ENCODE data around the gene KCNH5.

Gene KCNH5

GRCh38 chr14:63027719-63028118 is 17.5 kb downstream of the KCNH5 start:
- Mint-ChIP-seq H3K36me3 (no peaks in the 10 kb centered on the region), H3K9me3 (peaks cover 9% of the 10 kb centered on the region), H3K4me3 (no peak overlapping the region), H3K4me1 (no peaks in the 10 kb centered on the region), H3K27ac (no peak overlapping the region)
- no peak for DNase-seq (ENCODE audit: low spot score in 2 of 2)
- ATAC-seq = no peak

DNA sequence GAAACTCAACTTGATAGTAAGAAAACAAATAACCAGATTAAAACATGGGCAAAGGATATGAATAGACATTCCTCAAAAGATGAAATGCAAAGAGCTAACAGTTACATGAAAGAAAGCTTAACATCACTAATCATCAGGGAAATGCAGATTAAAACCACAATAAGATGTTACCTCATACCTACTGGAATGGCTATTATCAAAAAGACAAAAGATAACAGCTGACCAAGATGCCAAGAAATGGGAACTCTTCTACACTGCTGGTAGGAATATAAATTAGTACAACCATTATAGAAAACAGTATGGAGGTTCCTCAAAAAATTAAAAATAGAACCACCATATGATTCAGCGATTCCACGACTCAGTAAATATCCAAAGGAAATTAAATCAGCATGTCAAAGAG is 18.8 kb downstream of the KCNH5 start:
- H3K27ac Mint-ChIP-seq = no peak overlapping the region
- H3K9me3 Mint-ChIP-seq = peaks cover 9% of the 10 kb centered on the region
- no peaks in the 10 kb centered on the region for H3K36me3 Mint-ChIP-seq
- H3K4me1 Mint-ChIP-seq = no peaks in the 10 kb centered on the region
- DNase-seq (ENCODE audit: low spot score in 2 of 2) (no peak), ATAC-seq (no peak)
- H3K4me3 Mint-ChIP-seq = no peak overlapping the region

GRCh38 chr14:63014621-63015020 is 30.6 kb downstream of the KCNH5 start:
- H3K4me1 Mint-ChIP-seq = no peaks in the 10 kb centered on the region
- no peak for DNase-seq (ENCODE audit: low spot score in 2 of 2)
- no peak overlapping the region for H3K4me3 Mint-ChIP-seq
- no peak for ATAC-seq
- no peaks in the 10 kb centered on the region for H3K36me3 Mint-ChIP-seq
- no peaks in the 10 kb centered on the region for H3K9me3 Mint-ChIP-seq
- H3K27ac Mint-ChIP-seq = no peak overlapping the region

DNA sequence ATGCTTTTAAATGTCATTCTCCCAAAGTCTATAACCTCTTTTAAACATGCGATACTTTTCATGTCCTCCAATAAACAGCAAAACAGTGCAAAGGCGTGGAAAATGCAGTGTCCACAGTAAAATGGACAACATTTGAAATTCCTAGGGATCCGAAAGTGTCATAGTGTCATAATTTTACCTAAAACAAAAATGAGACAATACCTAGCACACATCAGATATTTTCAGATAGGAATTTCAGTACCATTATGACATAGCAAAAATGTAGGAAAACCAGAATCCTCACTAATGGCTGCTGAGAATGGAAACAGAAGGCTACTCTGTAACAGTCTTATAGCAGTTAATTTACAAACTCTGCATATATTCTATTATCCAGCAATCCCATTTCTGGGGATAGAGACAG is 33.1 kb downstream of the KCNH5 start:
- no peak overlapping the region for H3K27ac Mint-ChIP-seq
- DNase-seq (ENCODE audit: low spot score in 2 of 2) (no peak), ATAC-seq (no peak)
- no peaks in the 10 kb centered on the region for H3K36me3 Mint-ChIP-seq
- no peaks in the 10 kb centered on the region for H3K9me3 Mint-ChIP-seq
- no peaks in the 10 kb centered on the region for H3K4me1 Mint-ChIP-seq
- H3K4me3 Mint-ChIP-seq = no peak overlapping the region

DNA sequence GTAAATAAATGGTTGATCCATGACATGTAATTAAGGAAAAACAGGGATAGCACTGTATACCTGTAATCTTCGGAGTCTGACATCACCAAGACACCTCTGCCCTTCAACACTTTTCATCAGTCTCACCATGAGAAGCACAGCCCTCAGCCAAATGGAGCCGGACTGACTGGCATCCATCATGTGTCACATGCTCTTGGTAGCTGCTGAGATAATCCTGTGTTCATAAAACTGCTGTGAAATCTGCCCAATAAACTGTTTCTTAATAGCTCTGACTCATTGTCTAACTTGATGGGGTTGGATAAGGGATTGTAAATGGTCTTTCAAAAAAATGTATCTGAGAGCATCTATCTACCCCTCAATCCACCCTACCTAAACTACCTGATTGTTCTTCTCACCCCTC is 33.6 kb downstream of the KCNH5 start:
- H3K9me3 Mint-ChIP-seq = no peaks in the 10 kb centered on the region
- no peak overlapping the region for H3K27ac Mint-ChIP-seq
- no peak for ATAC-seq
- H3K4me3 Mint-ChIP-seq = no peak overlapping the region
- no peak for DNase-seq (ENCODE audit: low spot score in 2 of 2)
- H3K36me3 Mint-ChIP-seq = no peaks in the 10 kb centered on the region
- H3K4me1 Mint-ChIP-seq = no peaks in the 10 kb centered on the region

DNA sequence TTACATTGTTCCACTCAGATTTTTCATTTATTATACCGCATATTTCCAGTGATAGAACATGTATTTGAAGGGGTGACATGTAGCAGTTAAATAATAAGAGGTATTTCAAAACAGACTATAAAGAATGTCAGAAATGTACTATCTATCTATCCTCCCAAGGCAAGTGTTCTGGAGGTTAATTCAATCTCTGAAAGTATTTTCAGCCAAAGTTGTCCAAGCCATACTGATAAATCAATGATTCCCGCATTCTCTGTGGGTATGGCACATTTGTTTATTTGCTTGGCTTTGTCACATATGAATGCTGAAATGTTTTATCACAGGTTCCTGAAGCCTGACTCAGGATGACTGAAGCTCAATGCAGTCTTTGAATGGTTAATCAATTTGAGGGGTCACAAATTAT is 35.8 kb downstream of the KCNH5 start:
- DNase-seq (ENCODE audit: low spot score in 2 of 2) (no peak), ATAC-seq (no peak)
- Mint-ChIP-seq H3K9me3 (no peaks in the 10 kb centered on the region), H3K36me3 (no peaks in the 10 kb centered on the region), H3K4me3 (no peak overlapping the region), H3K27ac (no peak overlapping the region), H3K4me1 (no peaks in the 10 kb centered on the region)

- no peaks in the 10 kb centered on the region for H3K9me3 Mint-ChIP-seq
- H3K4me3 Mint-ChIP-seq = no peak overlapping the region
- no peak overlapping the region for H3K27ac Mint-ChIP-seq
- no peak for DNase-seq (ENCODE audit: low spot score in 2 of 2)
- no peaks in the 10 kb centered on the region for H3K4me1 Mint-ChIP-seq
- ATAC-seq = peak; percentile 75
- H3K36me3 Mint-ChIP-seq = no peaks in the 10 kb centered on the region
Measured at GRCh38 chr14:63006531-63006930, 38.7 kb downstream of the KCNH5 start.

GRCh38 chr14:62994096-62994495 is 51.2 kb downstream of the KCNH5 start:
- DNase-seq (ENCODE audit: low spot score in 2 of 2) = no peak
- H3K4me1 Mint-ChIP-seq = no peaks in the 10 kb centered on the region
- H3K27ac Mint-ChIP-seq = no peak overlapping the region
- no peak for ATAC-seq
- H3K9me3 Mint-ChIP-seq = peaks cover 10% of the 10 kb centered on the region
- no peaks in the 10 kb centered on the region for H3K36me3 Mint-ChIP-seq
- no peak overlapping the region for H3K4me3 Mint-ChIP-seq

DNA sequence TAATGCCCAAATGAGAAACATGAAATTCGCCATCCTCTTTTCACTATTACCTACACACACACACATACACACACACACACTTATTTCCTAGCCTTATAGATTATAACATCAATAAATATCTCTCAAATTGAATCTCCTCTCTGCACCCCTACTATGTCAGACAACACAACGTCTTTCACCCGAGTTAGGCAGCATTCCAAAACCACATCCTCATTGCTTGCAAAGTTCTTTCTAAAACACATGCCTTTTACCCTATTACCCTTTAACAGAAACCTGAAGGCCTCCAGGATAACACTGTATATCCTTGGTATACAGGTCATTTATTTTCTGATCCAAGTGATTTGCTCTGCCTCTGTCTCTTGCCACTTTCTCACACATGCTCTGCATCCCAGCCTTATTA is 56.3 kb downstream of the KCNH5 start:
- DNase-seq (ENCODE audit: low spot score in 2 of 2) = no peak
- Mint-ChIP-seq H3K36me3 (no peaks in the 10 kb centered on the region), H3K4me3 (no peak overlapping the region), H3K9me3 (peaks cover 16% of the 10 kb centered on the region), H3K4me1 (no peaks in the 10 kb centered on the region), H3K27ac (no peak overlapping the region)
- no peak for ATAC-seq

- H3K9me3 Mint-ChIP-seq = peaks cover 7% of the 10 kb centered on the region
- H3K4me3 Mint-ChIP-seq = no peak overlapping the region
- no peak overlapping the region for H3K27ac Mint-ChIP-seq
- no peaks in the 10 kb centered on the region for H3K36me3 Mint-ChIP-seq
- H3K4me1 Mint-ChIP-seq = no peaks in the 10 kb centered on the region
- ATAC-seq (no peak), DNase-seq (ENCODE audit: low spot score in 2 of 2) (no peak)
Measured at GRCh38 chr14:62983821-62984220, 61.4 kb downstream of the KCNH5 start.

DNA sequence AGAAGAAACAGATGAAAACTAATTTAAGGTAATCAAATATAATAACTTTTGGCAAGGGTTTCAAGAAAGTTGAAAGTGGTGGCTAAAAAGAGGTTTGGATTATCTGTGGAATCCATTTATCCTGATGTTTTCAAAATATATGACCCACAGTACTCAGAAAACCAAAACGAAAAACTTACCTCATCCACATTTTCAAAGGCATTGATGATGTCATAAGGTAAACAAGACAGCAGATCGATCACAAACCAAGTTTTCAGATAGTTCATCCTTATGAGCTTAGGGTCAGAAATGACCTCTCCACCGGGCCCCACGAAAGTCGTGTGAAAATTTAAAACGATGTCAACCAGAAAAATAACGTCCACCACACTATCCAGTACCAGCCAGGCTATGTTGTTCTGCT is 64.6 kb downstream of the KCNH5 start:
- no peak for ATAC-seq
- H3K9me3 Mint-ChIP-seq = no peaks in the 10 kb centered on the region

GRCh38 chr14:62957562-62957961 is 87.7 kb downstream of the KCNH5 start:
- no peak for DNase-seq (ENCODE audit: low spot score in 2 of 2)
- Mint-ChIP-seq H3K9me3 (peaks cover 8% of the 10 kb centered on the region), H3K4me3 (no peak overlapping the region), H3K4me1 (no peaks in the 10 kb centered on the region), H3K36me3 (no peaks in the 10 kb centered on the region), H3K27ac (no peak overlapping the region)
- no peak for ATAC-seq

More for the DNA sequence above, 64.6 kb downstream of the KCNH5 start:
- H3K4me3 Mint-ChIP-seq = no peak overlapping the region
- no peaks in the 10 kb centered on the region for H3K4me1 Mint-ChIP-seq
- DNase-seq (ENCODE audit: low spot score in 2 of 2) = no peak
- H3K27ac Mint-ChIP-seq = no peak overlapping the region
- no peaks in the 10 kb centered on the region for H3K36me3 Mint-ChIP-seq

DNA sequence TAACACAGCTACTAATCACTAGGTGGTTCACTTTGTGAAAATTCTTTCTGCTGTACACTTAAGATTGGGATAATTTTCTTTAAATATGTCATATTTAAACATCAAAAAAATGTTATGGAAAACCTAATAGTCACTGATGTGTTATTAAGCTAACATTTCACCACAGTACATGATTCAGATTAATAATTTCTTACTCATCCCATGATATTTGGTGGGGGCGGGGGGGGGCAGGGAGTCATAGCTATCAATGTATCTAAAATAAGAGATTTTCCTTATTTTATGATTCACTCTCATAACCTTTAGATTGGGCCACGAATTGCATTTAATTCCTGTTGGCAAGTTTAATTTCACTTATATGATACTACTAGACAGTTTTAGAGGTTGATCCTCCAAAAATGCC is 88.8 kb downstream of the KCNH5 start:
- no peaks in the 10 kb centered on the region for H3K4me1 Mint-ChIP-seq
- no peak overlapping the region for H3K27ac Mint-ChIP-seq
- no peak for ATAC-seq
- no peak overlapping the region for H3K4me3 Mint-ChIP-seq
- no peak for DNase-seq (ENCODE audit: low spot score in 2 of 2)
- H3K36me3 Mint-ChIP-seq = no peaks in the 10 kb centered on the region
- peaks cover 3% of the 10 kb centered on the region for H3K9me3 Mint-ChIP-seq

DNA sequence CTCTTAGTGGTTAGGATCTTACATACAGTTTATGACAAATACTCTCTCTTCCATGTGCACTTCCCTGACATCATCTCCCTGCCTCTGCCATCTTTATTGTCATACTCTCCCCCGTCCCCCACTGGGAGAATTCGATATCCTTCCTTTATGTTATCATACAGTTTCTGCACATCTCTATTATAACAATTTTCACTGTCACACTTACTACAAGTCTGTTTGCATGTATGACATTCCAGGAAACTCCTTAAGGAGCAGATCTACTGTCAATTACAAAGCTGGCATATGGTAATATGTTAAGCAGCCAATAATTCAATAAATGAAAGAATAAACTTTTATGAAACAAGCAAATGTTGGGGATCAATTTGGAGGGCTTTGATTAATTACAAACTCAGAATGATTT is 91.1 kb downstream of the KCNH5 start:
- no peaks in the 10 kb centered on the region for H3K9me3 Mint-ChIP-seq
- no peak overlapping the region for H3K4me3 Mint-ChIP-seq
- ATAC-seq = no peak
- no peaks in the 10 kb centered on the region for H3K4me1 Mint-ChIP-seq
- no peak overlapping the region for H3K27ac Mint-ChIP-seq
- no peaks in the 10 kb centered on the region for H3K36me3 Mint-ChIP-seq
- DNase-seq (ENCODE audit: low spot score in 2 of 2) = no peak

- no peak for DNase-seq (ENCODE audit: low spot score in 2 of 2)
- no peaks in the 10 kb centered on the region for H3K9me3 Mint-ChIP-seq
- ATAC-seq = no peak
- H3K36me3 Mint-ChIP-seq = no peaks in the 10 kb centered on the region
- H3K4me3 Mint-ChIP-seq = no peak overlapping the region
- no peak overlapping the region for H3K27ac Mint-ChIP-seq
- no peaks in the 10 kb centered on the region for H3K4me1 Mint-ChIP-seq
Measured at GRCh38 chr14:62952226-62952625, 93.0 kb downstream of the KCNH5 start.

GRCh38 chr14:62947301-62947700 is 98.0 kb downstream of the KCNH5 start:
- H3K4me1 Mint-ChIP-seq = no peaks in the 10 kb centered on the region
- no peak overlapping the region for H3K4me3 Mint-ChIP-seq
- H3K36me3 Mint-ChIP-seq = no peaks in the 10 kb centered on the region
- no peak overlapping the region for H3K27ac Mint-ChIP-seq
- no peak for ATAC-seq
- no peak for DNase-seq (ENCODE audit: low spot score in 2 of 2)
- peaks cover 4% of the 10 kb centered on the region for H3K9me3 Mint-ChIP-seq

DNA sequence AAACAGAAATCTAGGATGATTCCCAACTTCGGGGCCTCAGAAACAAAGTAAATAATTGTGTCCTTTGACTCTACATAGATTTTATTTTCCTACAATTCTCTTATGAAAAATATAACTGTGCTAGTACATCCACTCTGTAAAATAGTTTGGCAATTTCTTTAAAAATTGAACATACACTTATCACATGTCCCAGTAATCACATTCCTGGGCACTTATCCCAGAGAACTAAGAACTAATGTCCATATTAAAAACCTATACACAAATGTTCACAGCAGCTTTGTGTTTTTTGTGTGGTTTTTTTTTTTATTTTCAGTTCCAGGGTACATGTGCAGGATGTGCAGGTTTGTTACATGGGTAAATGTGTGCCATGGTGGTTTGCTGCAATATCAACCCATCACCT is 99.0 kb downstream of the KCNH5 start:
- ATAC-seq (no peak), DNase-seq (ENCODE audit: low spot score in 2 of 2) (no peak)
- H3K4me1 Mint-ChIP-seq = no peaks in the 10 kb centered on the region
- peaks cover 4% of the 10 kb centered on the region for H3K9me3 Mint-ChIP-seq
- no peak overlapping the region for H3K27ac Mint-ChIP-seq
- no peak overlapping the region for H3K4me3 Mint-ChIP-seq
- H3K36me3 Mint-ChIP-seq = no peaks in the 10 kb centered on the region
